Mesendoderm (in vitro differentiated cells): Measurements from ENCODE around the gene ARRDC2.

Experiments
- DNase-seq: peaks from one replicate; pipeline ENCODE4 v3.0.0; 2013
- H2AK5ac ChIP-seq: 2 replicates; pipeline ENCODE4 v1.6.1; 2013; ENCODE audit warnings: low read length, inconsistent platforms
- H2BK120ac ChIP-seq: 2 replicates; pipeline ENCODE4 v1.6.1; 2013; ENCODE audit warnings: low read depth, mild to moderate bottlenecking, low read length, moderate library complexity, mixed read lengths
- H2BK15ac ChIP-seq: replicated peaks from 2 replicates; pipeline ENCODE4 v1.6.1; 2013; ENCODE audit warnings: low read depth, mild to moderate bottlenecking, moderate library complexity
- H2BK5ac ChIP-seq: 2 replicates; pipeline ENCODE4 v1.6.1; 2013; ENCODE audit warnings: low read length, inconsistent platforms
- H3K18ac ChIP-seq: 2 replicates; pipeline ENCODE4 v1.6.1; 2013; ENCODE audit warnings: mild to moderate bottlenecking, low read length, mixed read lengths
- H3K23ac ChIP-seq: one replicate; pipeline ENCODE4 v1.6.1; 2013; ENCODE audit warnings: low read length
- H3K27ac ChIP-seq: 2 replicates; pipeline ENCODE4 v1.5.1; 2013; ENCODE audit warnings: low read depth, mild to moderate bottlenecking, inconsistent platforms, low read length, moderate library complexity
- H3K27me3 ChIP-seq: 2 replicates; pipeline ENCODE4 v1.6.1; 2013; ENCODE audit warnings: low read length, control low read depth, mild to moderate bottlenecking, inconsistent platforms; ENCODE audit not compliant: insufficient read depth, poor library complexity
- H3K36me3 ChIP-seq: 2 replicates; pipeline ENCODE4 v1.6.1; 2013; ENCODE audit warnings: low read length, inconsistent platforms; ENCODE audit not compliant: control insufficient read depth, insufficient read depth
- H3K4ac ChIP-seq: one replicate; pipeline ENCODE4 v1.6.1; 2013; ENCODE audit warnings: low read depth, mild to moderate bottlenecking, low read length, moderate library complexity
- H3K4me1 ChIP-seq: 2 replicates; pipeline ENCODE4 v1.6.1; 2013; ENCODE audit warnings: low read depth, low read length, inconsistent platforms; ENCODE audit not compliant: control insufficient read depth
- H3K4me2 ChIP-seq: 2 replicates; pipeline ENCODE4 v1.6.1; 2013; ENCODE audit warnings: low read length
- H3K4me3 ChIP-seq: 2 replicates; pipeline ENCODE4 v1.5.1; 2013; ENCODE audit warnings: mild to moderate bottlenecking, low read length
- H3K56ac ChIP-seq: one replicate; pipeline ENCODE4 v1.6.1; 2013; ENCODE audit warnings: low read length
- H3K79me1 ChIP-seq: 2 replicates; pipeline ENCODE4 v1.6.1; 2013; ENCODE audit warnings: low read length, inconsistent platforms
- H3K79me2 ChIP-seq: 2 replicates; pipeline ENCODE4 v1.6.1; 2013; ENCODE audit warnings: mild to moderate bottlenecking, low read length; ENCODE audit not compliant: control insufficient read depth, insufficient read depth
- H3K9ac ChIP-seq: 2 replicates; pipeline ENCODE4 v1.6.1; 2013; ENCODE audit warnings: low read length, inconsistent platforms
- H4K5ac ChIP-seq: one replicate; pipeline ENCODE4 v1.6.1; 2013; ENCODE audit warnings: low read length
- H4K8ac ChIP-seq: one replicate; pipeline ENCODE4 v1.6.1; 2013; ENCODE audit warnings: low read depth, mild to moderate bottlenecking, control low read depth, low read length, moderate library complexity
- WGBS: extraction: QIAGEN DNeasy Blood & Tissue Kit; methylation state at CpG from one replicate; pipeline ENCODE4 v1.1.7; 2013; ENCODE audit warnings: low lambda C conversion rate, missing lambda C conversion rate; ENCODE audit not compliant: insufficient coverage; ENCODE audit errors: extremely low coverage; 5-methylcytosine and 5-hydroxymethylcytosine counted together

Gene ARRDC2

GRCh38 chr19:18008814-18009213 lies 844 bp downstream of the ARRDC2 start:
- Histone ChIP-seq H3K79me1 (no peaks in the 10 kb centered on the region), H2BK5ac (no peak overlapping the region), H3K4ac (no peak overlapping the region), H3K4me2 (no peak overlapping the region), H2BK120ac (no peak overlapping the region), H3K23ac (no peak overlapping the region), H4K8ac (no peak overlapping the region), H3K79me2 (no peaks in the 10 kb centered on the region), H3K4me3 (no peak overlapping the region), H3K18ac (no peak overlapping the region), H3K36me3 (no peaks in the 10 kb centered on the region), H3K9ac (no peak overlapping the region), H2BK15ac (no peak overlapping the region), H3K27me3 (no peaks in the 10 kb centered on the region), H4K5ac (no peak overlapping the region), H3K4me1 (no peaks in the 10 kb centered on the region), H3K27ac (no peak overlapping the region), H3K56ac (no peak overlapping the region), H2AK5ac (no peak overlapping the region)
- DNase-seq = no peak
- no CpG with 5 or more reads among the region's 11 CpGs for WGBS

- Histone ChIP-seq H2BK5ac (no peak overlapping the region), H3K79me1 (no peaks in the 10 kb centered on the region), H3K4ac (no peak overlapping the region), H3K4me2 (no peak overlapping the region), H3K9ac (no peak overlapping the region), H3K18ac (no peak overlapping the region), H3K27me3 (no peaks in the 10 kb centered on the region), H3K4me3 (no peak overlapping the region), H2BK120ac (no peak overlapping the region), H4K5ac (no peak overlapping the region), H3K36me3 (no peaks in the 10 kb centered on the region), H2AK5ac (no peak overlapping the region), H3K23ac (no peak overlapping the region), H2BK15ac (no peak overlapping the region), H3K56ac (no peak overlapping the region), H4K8ac (no peak overlapping the region), H3K4me1 (no peaks in the 10 kb centered on the region), H3K79me2 (no peaks in the 10 kb centered on the region), H3K27ac (no peak overlapping the region)
- DNase-seq = no peak
- no CpG with 5 or more reads among the region's 37 CpGs for WGBS
These were observed 1.6 kb downstream of the ARRDC2 start for GRCh38 chr19:18009412-18010066.

- Histone ChIP-seq H2BK120ac (no peak overlapping the region), H3K4ac (no peak overlapping the region), H2BK15ac (no peak overlapping the region), H3K23ac (no peak overlapping the region), H4K8ac (no peak overlapping the region), H3K9ac (no peak overlapping the region), H3K4me2 (no peak overlapping the region), H3K4me3 (no peak overlapping the region), H3K36me3 (no peaks in the 10 kb centered on the region), H3K27ac (no peak overlapping the region), H3K56ac (no peak overlapping the region), H3K79me2 (no peaks in the 10 kb centered on the region), H4K5ac (no peak overlapping the region), H3K4me1 (no peaks in the 10 kb centered on the region), H2BK5ac (no peak overlapping the region), H3K18ac (no peak overlapping the region), H3K27me3 (no peaks in the 10 kb centered on the region), H2AK5ac (no peak overlapping the region), H3K79me1 (no peaks in the 10 kb centered on the region)
- WGBS = no CpG with 5 or more reads among the region's 11 CpGs
- no peak for DNase-seq
These were observed 2.2 kb downstream of the ARRDC2 start for GRCh38 chr19:18010149-18010548.

DNA sequence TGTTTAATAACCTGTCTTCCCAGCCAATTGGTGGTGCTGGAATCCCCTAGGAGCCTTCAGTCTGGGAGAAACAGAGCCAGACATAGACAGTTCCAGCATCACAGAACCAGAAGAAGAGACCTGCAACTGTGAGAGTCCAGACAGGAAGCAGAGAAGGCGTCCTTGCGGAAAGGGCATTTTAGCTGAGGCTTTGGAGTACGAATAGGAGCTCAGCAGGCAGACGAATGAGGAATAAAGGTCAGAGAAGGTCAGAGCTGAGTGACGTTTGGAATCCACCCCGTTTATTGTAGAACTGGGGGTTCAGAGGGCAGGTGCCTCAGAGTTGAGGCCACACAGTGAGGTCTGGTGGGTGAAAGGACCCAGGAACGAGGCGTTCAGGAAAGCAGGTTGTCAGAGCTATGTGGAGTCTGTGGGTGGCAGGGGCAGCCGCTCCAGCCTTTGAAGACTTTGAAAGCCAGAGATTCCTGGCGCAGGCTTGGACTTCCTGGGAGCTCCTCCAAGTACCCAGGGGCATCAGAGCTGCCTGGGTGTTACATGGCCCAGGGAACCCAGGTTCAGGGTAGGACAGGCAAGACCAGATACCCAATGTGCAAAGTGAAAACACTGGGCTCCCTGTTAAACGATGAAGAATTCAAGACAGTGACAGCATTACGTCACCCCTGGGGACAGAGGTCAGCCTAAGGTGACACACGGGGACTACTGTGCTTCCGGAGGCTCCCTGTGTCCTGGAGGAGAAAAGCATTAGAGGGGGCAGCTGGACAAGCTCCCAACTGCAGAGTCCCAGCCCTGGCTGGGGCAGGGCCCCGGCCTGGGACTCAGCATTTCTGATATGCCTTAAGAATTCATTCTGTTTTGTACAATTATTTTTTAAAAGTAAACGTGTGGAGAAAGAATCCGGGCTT lies 5.5 kb downstream of the ARRDC2 start:
- Histone ChIP-seq H3K4me1 (no peaks in the 10 kb centered on the region), H2AK5ac (no peak overlapping the region), H3K4me3 (no peak overlapping the region), H3K36me3 (no peaks in the 10 kb centered on the region), H4K5ac (no peak overlapping the region), H3K9ac (no peak overlapping the region), H2BK120ac (no peak overlapping the region), H3K56ac (no peak overlapping the region), H3K79me1 (no peaks in the 10 kb centered on the region), H3K79me2 (no peaks in the 10 kb centered on the region), H2BK15ac (no peak overlapping the region), H3K27me3 (no peaks in the 10 kb centered on the region), H3K23ac (no peak overlapping the region), H2BK5ac (no peak overlapping the region), H3K27ac (no peak overlapping the region), H3K4me2 (no peak overlapping the region), H4K8ac (no peak overlapping the region), H3K18ac (no peak overlapping the region), H3K4ac (no peak overlapping the region)
- no peak for DNase-seq
- no CpG with 5 or more reads among the region's 17 CpGs for WGBS

GRCh38 chr19:18014197-18014596 lies 6.2 kb downstream of the ARRDC2 start:
- Histone ChIP-seq H3K56ac (no peak overlapping the region), H2BK5ac (no peak overlapping the region), H3K4me2 (no peak overlapping the region), H2BK120ac (no peak overlapping the region), H3K18ac (no peak overlapping the region), H3K27ac (no peak overlapping the region), H3K27me3 (no peaks in the 10 kb centered on the region), H2AK5ac (no peak overlapping the region), H3K79me1 (no peaks in the 10 kb centered on the region), H3K4ac (no peak overlapping the region), H3K4me3 (no peak overlapping the region), H3K4me1 (no peaks in the 10 kb centered on the region), H3K36me3 (no peaks in the 10 kb centered on the region), H3K79me2 (no peaks in the 10 kb centered on the region), H2BK15ac (no peak overlapping the region), H4K5ac (no peak overlapping the region), H4K8ac (no peak overlapping the region), H3K23ac (no peak overlapping the region), H3K9ac (no peak overlapping the region)
- WGBS = no CpG with 5 or more reads among the region's 6 CpGs
- no peak for DNase-seq
